K562 (cell line): ENCODE data around the gene RASGEF1C. TPM values are rescaled to one million over a fixed set of nuclear protein-coding genes. Genes with fewer than 3 reads are reported as not detected.

Experiments
- ATAC-seq: fragments of 200-7000 bp; cut with Tn5 transposase; 3 replicates; pipeline ENCODE4 v1.9.1; 2020; ENCODE audit warnings: moderate library complexity
- BruUV-seq: library from RNA; stranded (reverse); fragments of 400-500 nt; replicated peaks from 2 replicates; lab custom pipeline; 2021; lab: Mats Ljungman, UMichigan
- CTCF ChIA-PET: fragments of 300-600 bp; formaldehyde crosslinking; extraction: SDS; loops from one replicate; lab custom pipeline; 2021; ENCODE audit warnings: low intra/inter-chr PET ratio; lab: Yijun Ruan, JAX
- POLR2A ChIA-PET: fragments of 300-600, 350-650 bp; sonication (Branson Sonifier 250); formaldehyde crosslinking; extraction: SDS; loops from one replicate; lab custom pipeline; 2021; ENCODE audit warnings: antibody characterized with exemption, inconsistent platforms; lab: Yijun Ruan, JAX
- DNase-seq, 4 experiments: peaks; one replicate each; pipeline versions ENCODE4 v3.0.0 to v3.0.0-alpha.2; 2011 to 2018; ENCODE audit warnings: low spot score in 3 of 4, mixed read lengths in 3 of 4; ENCODE audit errors: extremely low read depth in 1 of 4
- FAIRE-seq: peaks from 2 replicates; lab custom pipeline; 2011; peaks lifted over from hg19 to GRCh38; lab: Jason Lieb, UNC
- H2AFZ ChIP-seq: 2 replicates; pipeline ENCODE4 v1.6.0; 2011; ENCODE audit warnings: low read depth, low read length, control low read depth, inconsistent platforms
- H3K27ac ChIP-seq: fragments of 200-600 bp; 3 replicates; pipeline ENCODE4 v1.8.0; 2011; ENCODE audit warnings: low read depth, mild to moderate bottlenecking, control low read depth, inconsistent platforms, low read length, moderate library complexity, mixed read lengths; ENCODE audit errors: extremely low read depth
- H3K27me3 ChIP-seq, 2 experiments: fragments of 300-600 bp in 1 of 2; 2 replicates in 1 of 2; 3 replicates in 1 of 2; pipeline versions ENCODE4 v1.6.0 to v1.8.0; 2011; ENCODE audit warnings: inconsistent platforms in 2 of 2, low read length in 2 of 2, mild to moderate bottlenecking in 1 of 2, mixed read lengths in 1 of 2, moderate library complexity in 1 of 2; ENCODE audit not compliant: control insufficient read depth in 2 of 2, insufficient read depth in 2 of 2
- H3K36me3 ChIP-seq: fragments of 300-600 bp; 3 replicates; pipeline ENCODE4 v1.8.0; 2011; ENCODE audit warnings: mild to moderate bottlenecking, low read length, inconsistent platforms; ENCODE audit not compliant: control insufficient read depth, insufficient read depth
- H3K4me1 ChIP-seq, 2 experiments: fragments of 200-600 bp in 1 of 2; replicated peaks in 1 of 2; 2 replicates in 1 of 2; 3 replicates in 1 of 2; pipeline versions ENCODE4 v1.5.1 to v1.8.0; 2011; ENCODE audit warnings: inconsistent platforms in 2 of 2, low read length in 2 of 2, mild to moderate bottlenecking in 1 of 2, mixed read lengths in 1 of 2, moderate library complexity in 1 of 2; ENCODE audit not compliant: control insufficient read depth in 2 of 2, insufficient read depth in 2 of 2
- H3K4me2 ChIP-seq: 2 replicates; pipeline ENCODE4 v1.6.1; 2011; ENCODE audit warnings: low read length, control low read depth, inconsistent platforms, mixed read lengths; ENCODE audit not compliant: insufficient read depth
- H3K4me3 ChIP-seq: fragments of 200-600 bp; sonication (generic), shearing (Covaris generic); 2 replicates; pipeline ENCODE4 v1.5.1; 2016; ENCODE audit warnings: control low read depth, inconsistent platforms
- H3K79me2 ChIP-seq: fragments of 200-600 bp; 3 replicates; pipeline ENCODE4 v1.8.0; 2011; ENCODE audit warnings: low read length, inconsistent platforms; ENCODE audit not compliant: control insufficient read depth, insufficient read depth
- H3K9ac ChIP-seq, 2 experiments: 2 replicates each; pipeline versions ENCODE4 v1.6.0 to v1.6.1; 2011; ENCODE audit warnings: low read depth in 2 of 2, low read length in 2 of 2, control low read depth in 1 of 2, inconsistent platforms in 1 of 2, mild to moderate bottlenecking in 1 of 2, mixed read lengths in 1 of 2; ENCODE audit not compliant: insufficient read depth in 1 of 2
- H3K9me1 ChIP-seq: one replicate; pipeline ENCODE4 v1.6.0; 2011; ENCODE audit warnings: inconsistent platforms, mild to moderate bottlenecking, low read length, moderate library complexity; ENCODE audit not compliant: control insufficient read depth, insufficient read depth
- H3K9me3 ChIP-seq: replicated peaks from 2 replicates; pipeline ENCODE4 v1.5.1; 2011; ENCODE audit warnings: low read depth, low read length, inconsistent platforms; ENCODE audit not compliant: control insufficient read depth, insufficient read depth
- H4K20me1 ChIP-seq: replicated peaks from 2 replicates; pipeline ENCODE4 v1.6.1; 2011; ENCODE audit warnings: low read length, inconsistent platforms, mixed read lengths; ENCODE audit not compliant: control insufficient read depth, insufficient read depth
- CLOCK ChIP-seq: fragments of 250-450 bp; sonication (Bioruptor Pico); IDR thresholded peaks from 2 replicates; pipeline ENCODE4 v1.4.0; 2020; ENCODE audit warnings: mild to moderate bottlenecking, moderate library complexity, borderline replicate concordance
- ELF1 ChIP-seq: fragments of 200-800 bp; sonication (Bioruptor generic); IDR thresholded peaks from 2 replicates; pipeline ENCODE4 v1.6.1; 2016; ENCODE audit warnings: missing genetic modification characterization, missing compliant biosample characterization
- FOXA3 ChIP-seq, 2 experiments: fragments of 450-650 bp in 1 of 2; sonication (generic) in 1 of 2; formaldehyde crosslinking; IDR thresholded peaks in 1 of 2; conservative IDR thresholded peaks in 1 of 2; 2 replicates each; pipeline versions ENCODE4 v1.4.0 to v1.8.0; 2020 to 2022; ENCODE audit warnings: mild to moderate bottlenecking in 2 of 2, missing genetic modification reagents in 1 of 2
- FOXK1 ChIP-seq: sonication (generic); formaldehyde crosslinking; IDR thresholded peaks from 2 replicates; pipeline ENCODE4 v1.8.0; 2022; ENCODE audit warnings: missing genetic modification reagents, mild to moderate bottlenecking, borderline replicate concordance
- HOXB6 ChIP-seq: fragments of 250-450 bp; sonication (Bioruptor Pico); IDR thresholded peaks from 2 replicates; pipeline ENCODE4 v1.5.1; 2022; ENCODE audit warnings: mild to moderate bottlenecking, borderline replicate concordance
- KDM1A ChIP-seq, 2 experiments: fragments of 450-650 bp; IDR thresholded peaks; 2 replicates each; pipeline ENCODE4 v1.6.1; 2016; ENCODE audit warnings: mild to moderate bottlenecking in 2 of 2
- MYNN ChIP-seq, 2 experiments: sonication (generic); formaldehyde crosslinking in 1 of 2; IDR thresholded peaks; 2 replicates each; pipeline versions ENCODE4 v1.5.0 to v1.6.1; 2016 to 2020; ENCODE audit warnings: antibody characterized with exemption in 1 of 2, missing genetic modification reagents in 1 of 2
- RAD21 ChIP-seq, 2 experiments: fragments of 250-450 bp in 1 of 2; fragments of 450-650 bp in 1 of 2; sonication (Bioruptor Pico) in 1 of 2; formaldehyde crosslinking in 1 of 2; IDR thresholded peaks in 1 of 2; conservative IDR thresholded peaks in 1 of 2; 2 replicates each; pipeline versions ENCODE4 v1.4.0 to v1.8.0; 2020 to 2022; ENCODE audit warnings: mild to moderate bottlenecking in 2 of 2, moderate library complexity in 1 of 2
- TFAP4 ChIP-seq: sonication (generic); formaldehyde crosslinking; IDR thresholded peaks from 2 replicates; pipeline ENCODE4 v1.8.0; 2022; ENCODE audit warnings: missing genetic modification reagents, mild to moderate bottlenecking, moderate library complexity, borderline replicate concordance
- UBTF ChIP-seq, 2 experiments: IDR thresholded peaks; 2 replicates each; pipeline ENCODE4 v1.6.1; 2012; ENCODE audit warnings: improper control_type of control experiment in 2 of 2, low read depth in 2 of 2, low read length in 2 of 2, borderline replicate concordance in 1 of 2
- ZNF143 ChIP-seq: sonication (generic); formaldehyde crosslinking; IDR thresholded peaks from 2 replicates; pipeline ENCODE4 v1.9.0; 2022; ENCODE audit warnings: mild to moderate bottlenecking, missing genetic modification reagents
- ZNF311 ChIP-seq: fragments of 250-450 bp; sonication (Bioruptor Pico); IDR thresholded peaks from 2 replicates; pipeline ENCODE4 v1.4.0; 2020; ENCODE audit warnings: mild to moderate bottlenecking, moderate library complexity
- WGBS: fragments of 100-300 bp; shearing (Covaris generic); methylation state at CpG from one replicate; pipeline ENCODE4 v1.1.6; 2016; ENCODE audit warnings: low coverage, mixed read lengths; ENCODE audit not compliant: insufficient coverage; ENCODE audit errors: missing lambda C conversion rate; 5-methylcytosine and 5-hydroxymethylcytosine counted together
- in situ Hi-C: fragments of 300-500 bp; cut with MboI; formaldehyde crosslinking; loops from 4 replicates; pipeline ENCODE4 v1.15.0; 2018; ENCODE audit warnings: inconsistent platforms, mixed read lengths
- intact Hi-C: fragments of 100-400 bp; cut with micrococcal nuclease; formaldehyde crosslinking; loops from 2 replicates; pipeline ENCODE4 v1.14.2; 2022
- polyA plus RNA-seq, 8 experiments: library from polyadenylated mRNA; depleted of rRNA in 4 of 8; stranded (reverse) in 5 of 8; unstranded in 3 of 8; fragments of >200 nt; fragmentation: Nextera tagmentation in 2 of 8; fragmentation: Illumina TruSeq in 1 of 8; extraction: Ambion mirVana in 2 of 8; extraction: Trizol in 1 of 8; gene quantifications; 2 replicates each; pipeline versions ENCODE4 v1.2.1 to v1.2.3, GENCODE V29; 2011 to 2014; ENCODE audit warnings: inconsistent platforms in 1 of 8, missing spikeins in 1 of 8
- total RNA-seq, 7 experiments: library from RNA; depleted of rRNA in 6 of 7; stranded (reverse); fragments of >200 nt in 6 of 7; fragmentation: Illumina TruSeq in 2 of 7; extraction: Trizol in 2 of 7; gene quantifications; 2 replicates each; pipeline versions ENCODE4 v1.2.1 to v1.2.3, GENCODE V29; 2011 to 2021; ENCODE audit warnings: low replicate concordance in 1 of 7

Gene RASGEF1C
- total and polyA plus RNA-seq, 9 of the 15 experiments (the other 6 are each of a cell fraction or from before 2014, with no cell fraction given): 0.04 to 1.1 (median 0.21) TPM; not detected in 4

GRCh38 chr5:180084638-180085561, 124.1 kb downstream of the RASGEF1C start:
- POLR2A ChIA-PET: interaction anchor here (0.6 to 0.8 kb wide), 2 partner anchors 29 to 328 kb away, joined by 3 read pairs; no protein-coding TSS in a partner anchor
- no peaks in the 10 kb centered on the region for H3K9me1 ChIP-seq
- H2AFZ ChIP-seq: peak overlapping the region; percentile 22
- FAIRE-seq: peak; percentile 64
- 10% methylated on average over 13 of the region's 13 CpGs for WGBS
- no TSS peak for BruUV-seq
- H3K4me1 ChIP-seq: peaks cover 18 to 20% of the 10 kb centered on the region in 2 experiments
- DNase-seq: peak in 2 of 4 experiments; percentile 38 to 63
- H3K36me3 ChIP-seq: no peaks in the 10 kb centered on the region
- peak overlapping the region; percentile 67 for H3K4me2 ChIP-seq
- in situ Hi-C loops (no loop called here), intact Hi-C loops (no loop called here)
- 0 out of 2 replicates have a peak, but pooled peaks cover 2% of the 10 kb centered on the region for H4K20me1 ChIP-seq
- peak; percentile 74 for ATAC-seq
- H3K27ac ChIP-seq: peak overlapping the region; percentile 10; the same call in 1 of the 3 replicates
- no peaks in the 10 kb centered on the region for H3K9me3 ChIP-seq
- no peak overlapping the region; a peak in 1 of 4 replicates for H3K9ac ChIP-seq
- H3K4me3 ChIP-seq: no peak overlapping the region; the same call in 1 of the 2 replicates
- H3K27me3 ChIP-seq: peaks cover 0 to 11% of the 10 kb centered on the region in 2 experiments; a peak in 2 of 5 replicates
- H3K79me2 ChIP-seq: no peaks in the 10 kb centered on the region
- CTCF ChIA-PET: no interaction called here
- TF ChIP-seq TFAP4 (peak; percentile 53; the same call in 1 of the 2 replicates), CLOCK (CRISPR knock-in tag) (no peak), RAD21 (CRISPR knock-in tag; conservative IDR thresholded peaks at IDR 0.05 in 1 of 2, IDR thresholded peaks at IDR 0.05 in 1 of 2) (no peak), ZNF311 (CRISPR knock-in tag) (no peak; the same call in 1 of the 2 replicates), MYNN (IDR thresholded peaks at IDR 0.05) (peak; percentile 44; the same call in 1 of the 2 replicates), MYNN (CRISPR knock-in tag; IDR thresholded peaks at IDR 0.05) (no peak), KDM1A (IDR thresholded peaks at IDR 0.05) (no peak), ELF1 (tag) (peak; percentile 88), UBTF (IDR thresholded peaks at IDR 0.05; ENCODE audit: borderline replicate concordance in 1 of 2, low read depth in 2 of 2, low read length in 2 of 2) (0 out of 4 replicates have a peak, but pooled peaks of 1 of the 2 experiments have one; percentile 33), ZNF143 (CRISPR knock-in tag) (no peak), HOXB6 (CRISPR knock-in tag) (no peak), FOXA3 (CRISPR knock-in tag; conservative IDR thresholded peaks at IDR 0.05 in 1 of 2, IDR thresholded peaks at IDR 0.05 in 1 of 2) (peak; percentile 84 to 86), FOXK1 (CRISPR knock-in tag) (no peak)
